GM11168 (cell line): ENCODE results near the gene TGFA.

Experiments
- in situ Hi-C: fragments of 300-500 bp; cut with MboI; formaldehyde crosslinking; loops from one replicate; pipeline ENCODE4 v1.12.0; 2022; ENCODE audit warnings: low sequenced_read_pairs; ENCODE audit not compliant: unreplicated experiment

Gene TGFA

GRCh38 chr2:70553584-70554337 is at the start of gene TGFA:
Gene TGFA, minus strand, starts transcription at chr2:70553826. Its CDS starts 59 bp downstream, at chr2:70553767.
- in situ Hi-C loops: no loop called here

GRCh38 chr2:70603066-70603465 is 49.4 kb upstream of the TGFA start:
- in situ Hi-C loops: no loop called here

GRCh38 chr2:70598197-70598596 is 44.6 kb upstream of the TGFA start:
- in situ Hi-C loops: loop anchor here (10.0 kb wide), 1 partner anchor 673 kb away; no protein-coding TSS in a partner anchor

- in situ Hi-C loops: loop anchor here (10.0 kb wide), 1 partner anchor 672 kb away; no protein-coding TSS in a partner anchor
Observed at GRCh38 chr2:70596739-70597138, 43.1 kb upstream of the TGFA start.

GRCh38 chr2:70596293-70596692 is 42.7 kb upstream of the TGFA start:
- in situ Hi-C loops: loop anchor here (10.0 kb wide), 1 partner anchor 671 kb away; no protein-coding TSS in a partner anchor

GRCh38 chr2:70583091-70583490 is 29.5 kb upstream of the TGFA start:
- in situ Hi-C loops: no loop called here

GRCh38 chr2:70580352-70580751 is 26.7 kb upstream of the TGFA start:
- in situ Hi-C loops: no loop called here

- in situ Hi-C loops: no loop called here
Observed at GRCh38 chr2:70574618-70575017, 21.0 kb upstream of the TGFA start.

GRCh38 chr2:70574109-70574508 is 20.5 kb upstream of the TGFA start:
- in situ Hi-C loops: no loop called here

- in situ Hi-C loops: no loop called here
Observed at GRCh38 chr2:70570041-70570661, 16.5 kb upstream of the TGFA start.

- in situ Hi-C loops: no loop called here
Observed at GRCh38 chr2:70569559-70569958, 15.9 kb upstream of the TGFA start.

- in situ Hi-C loops: no loop called here
Observed at GRCh38 chr2:70566906-70567305, 13.3 kb upstream of the TGFA start.

- in situ Hi-C loops: no loop called here
Observed at GRCh38 chr2:70566464-70566863, 12.8 kb upstream of the TGFA start.

GRCh38 chr2:70565039-70565731 is 11.6 kb upstream of the TGFA start:
- in situ Hi-C loops: no loop called here

GRCh38 chr2:70561893-70562292 is 8.3 kb upstream of the TGFA start:
- in situ Hi-C loops: no loop called here

GRCh38 chr2:70560442-70560841 is 6.8 kb upstream of the TGFA start:
- in situ Hi-C loops: no loop called here

GRCh38 chr2:70560040-70560439 is 6.4 kb upstream of the TGFA start:
- in situ Hi-C loops: no loop called here

GRCh38 chr2:70558195-70558808 is 4.7 kb upstream of the TGFA start:
- in situ Hi-C loops: no loop called here

- in situ Hi-C loops: no loop called here
Observed at GRCh38 chr2:70557171-70557838, 3.7 kb upstream of the TGFA start.

- in situ Hi-C loops: no loop called here
Observed at GRCh38 chr2:70556608-70557007, 3.0 kb upstream of the TGFA start.
